Pancreas (tissue), 10 donors: ENCODE results near the gene ZGRF1. TPM values are rescaled to one million over a fixed set of nuclear protein-coding genes. Genes with fewer than 3 reads are reported as not detected.
"Not testable (repeated sequence)": the region's sequence is repeated elsewhere in the genome, so short reads cannot be mapped to it uniquely, and the experiment has no call there.

Source experiments
- ATAC-seq, 4 donors: fragments of 200-7000 bp; cut with Tn5 transposase; one replicate each; pipeline versions ENCODE4 v1.8.0 to v1.9.1; 2020; ENCODE audit warnings: mild to moderate bottlenecking in 4 of 4, moderate library complexity in 4 of 4
- DNase-seq, 6 donors: peaks; one replicate each; pipeline ENCODE4 v3.0.0-alpha.2; 2020
- FAIRE-seq: peaks from 2 replicates; lab custom pipeline; 2012; peaks lifted over from hg19 to GRCh38; lab: Jason Lieb, UNC
- H3K27ac ChIP-seq, 4 donors: fragments of 200-600 bp; sonication (generic); 1 replicate in 3 of 4; 2 replicates in 1 of 4; pipeline versions ENCODE4 v1.5.0 to v1.8.0; 2020
- H3K27me3 ChIP-seq, 4 donors: fragments of 200-600 bp; one replicate each; pipeline ENCODE4 v1.8.0; 2021
- H3K36me3 ChIP-seq, 3 donors: fragments of 200-600 bp; sonication (generic) in 1 of 3; one replicate each; pipeline versions ENCODE4 v1.5.0 to v1.8.0; 2020 to 2021
- H3K4me1 ChIP-seq, 3 donors: fragments of 200-600 bp; one replicate each; pipeline ENCODE4 v1.8.0; 2021
- H3K4me3 ChIP-seq, 4 donors: fragments of 200-600 bp; sonication (generic) in 2 of 4; one replicate each; pipeline versions ENCODE4 v1.5.0 to v1.8.0; 2020 to 2021
- H3K9me3 ChIP-seq, 4 donors: fragments of 200-600 bp; one replicate each; pipeline ENCODE4 v1.8.0; 2021
- CTCF ChIP-seq, 4 donors: fragments of 200-600 bp; sonication (generic) in 3 of 4; IDR thresholded peaks; one replicate each; pipeline versions ENCODE4 v1.5.0 to v1.8.0; 2021; ENCODE audit warnings: antibody characterized with exemption in 4 of 4
- WGBS, 2 donors: extraction: QIAGEN DNeasy Blood & Tissue Kit; methylation state at CpG; one replicate each; pipeline ENCODE4 v1.1.7; 2013; 5-methylcytosine and 5-hydroxymethylcytosine counted together
- intact Hi-C, 3 donors: fragments of 100-400 bp; cut with DNase I; formaldehyde crosslinking; loops; one replicate each; pipeline versions ENCODE4 v1.11.1 to v1.14.2; 2022
- polyA plus RNA-seq, 2 donors: library from polyadenylated mRNA; stranded (reverse); fragments of 200-250 nt; gene quantifications; one replicate each; pipeline ENCODE4 v1.2.3, GENCODE V29; 2013
- total RNA-seq, 6 donors: library from RNA; stranded (reverse); fragmentation: NEBNext Ultra II Directional in 4 of 6; extraction: Animal tissue kit (Norgen Biotek cat#: 25700) in 4 of 6; gene quantifications; one replicate each; pipeline versions ENCODE4 v1.2.1 to v1.2.4, GENCODE V29; 2021 to 2023
- donor health status: healthy with polysubstance abuse.
- donor health status: DM: no; HTN: no; CAD: no; lungs with moderate emphysema.
- donor health status: DM: no; HTN: no; CAD: no.
- donor health status: control.
- donor health status: control.
- donor health status: Bipolar disorder and iron deficiency.
- donor health status: DM: yes; HTN: yes; CAD: no.
- donor health status: DM: no; HTN: no; CAD: no.
- donor health status: DM: no; HTN: no; CAD: no.
- donor health status: DM: yes; HTN: yes; CAD: no.

Gene ZGRF1
- total and polyA plus RNA-seq, 8 donors: 0.82 to 4.9 (median 1.9) TPM

GRCh38 chr4:112526061-112526460 lies 110.6 kb downstream of the ZGRF1 start:
- no peak for DNase-seq
- Histone ChIP-seq H3K9me3 (no peaks in the 10 kb centered on the region), H3K36me3 (no peaks in the 10 kb centered on the region), H3K27ac (no peak overlapping the region), H3K4me3 (no peak overlapping the region), H3K4me1 (no peaks in the 10 kb centered on the region), H3K27me3 (peaks cover 0 to 19% (median 4%) of the 10 kb centered on the region in 4 donors)
- 63 to 71% methylated on average over 1 of the region's 1 CpG for WGBS, 2 donors
- FAIRE-seq: no peak
- no peak for TF ChIP-seq CTCF (IDR thresholded peaks at IDR 0.05)
- intact Hi-C loops: no loop called here
- no peak for ATAC-seq

GRCh38 chr4:112523764-112524505 lies 112.8 kb downstream of the ZGRF1 start:
- ATAC-seq (peak; percentile 91 to 97 (median 96)), FAIRE-seq (no peak), DNase-seq (peak; percentile 73 to 91 (median 80))
- Histone ChIP-seq H3K27me3 (peaks cover 0 to 38% (median 12%) of the 10 kb centered on the region in 4 donors), H3K27ac (no peak overlapping the region), H3K36me3 (no peaks in the 10 kb centered on the region), H3K4me3 (peak overlapping the region; percentile 3 to 46 (median 25)), H3K4me1 (no peaks in the 10 kb centered on the region), H3K9me3 (no peaks in the 10 kb centered on the region)
- WGBS, 2 donors: 2 to 3% methylated on average over 45 to 46 of the region's 46 CpGs
- TF ChIP-seq CTCF (IDR thresholded peaks at IDR 0.05): peak; percentile 69 to 73 (median 70)
- intact Hi-C loops: no loop called here

GRCh38 chr4:112523008-112523721 lies 113.5 kb downstream of the ZGRF1 start:
- H3K9me3 ChIP-seq: no peaks in the 10 kb centered on the region
- H3K27me3 ChIP-seq: peaks cover 5 to 45% (median 18%) of the 10 kb centered on the region in 4 donors
- H3K4me3 ChIP-seq: peak overlapping the region; percentile 3 to 46 (median 25)
- no peaks in the 10 kb centered on the region for H3K36me3 ChIP-seq
- 3 to 4% methylated on average over 37 of the region's 37 CpGs for WGBS, 2 donors
- no peaks in the 10 kb centered on the region for H3K4me1 ChIP-seq
- H3K27ac ChIP-seq: no peak overlapping the region
- TF ChIP-seq CTCF (IDR thresholded peaks at IDR 0.05): peak in 1 of 4 donors; percentile 18
- intact Hi-C loops: no loop called here
- ATAC-seq (peak; percentile 88 to 94 (median 92)), DNase-seq (peak; percentile 50 to 87 (median 74)), FAIRE-seq (no peak)

GRCh38 chr4:112522431-112522830 lies 114.3 kb downstream of the ZGRF1 start:
- H3K36me3 ChIP-seq, FAIRE-seq, H3K9me3 ChIP-seq, ATAC-seq, H3K4me3 ChIP-seq, H3K4me1 ChIP-seq, DNase-seq, intact Hi-C loops, H3K27ac ChIP-seq: not testable (repeated sequence)
- peaks cover 5 to 53% (median 22%) of the 10 kb centered on the region in 4 donors for H3K27me3 ChIP-seq
- WGBS, 2 donors: 32 to 34% methylated on average over 17 of the region's 17 CpGs

GRCh38 chr4:112521123-112522023 lies 115.3 kb downstream of the ZGRF1 start:
- H3K4me3 ChIP-seq: no peak overlapping the region
- intact Hi-C loops: no loop called here
- no peaks in the 10 kb centered on the region for H3K36me3 ChIP-seq
- DNase-seq: peak in 2 of 6 donors; percentile 24 to 61
- peaks cover 4 to 10% (median 4%) of the 10 kb centered on the region in 3 donors for H3K4me1 ChIP-seq
- TF ChIP-seq CTCF (IDR thresholded peaks at IDR 0.05): no peak
- no peaks in the 10 kb centered on the region for H3K9me3 ChIP-seq
- no peak overlapping the region for H3K27ac ChIP-seq
- ATAC-seq: no peak
- 14 to 16% methylated on average over 30 of the region's 30 CpGs for WGBS, 2 donors
- no peak for FAIRE-seq
- H3K27me3 ChIP-seq: peaks cover 8 to 62% (median 29%) of the 10 kb centered on the region in 4 donors
